ENCODE data around the gene ATP8A1. TPM values are rescaled to one million over a fixed set of nuclear protein-coding genes. Genes with fewer than 3 reads are reported as not detected.

Gene ATP8A1
- total RNA-seq, 1 experiment from 2014 or later, result 14.3 TPM

GRCh38 chr4:42594888-42595287 lies 62.0 kb downstream of the ATP8A1 start:
- ATAC-seq, result no peak
- Mint-ChIP-seq H3K27ac (no peak overlapping the region), H3K27me3 (ENCODE audit: low read depth) (no peaks in the 10 kb centered on the region), H3K9me3 (no peaks in the 10 kb centered on the region), H3K4me3 (no peak overlapping the region), H3K4me1 (no peaks in the 10 kb centered on the region), H3K36me3 (no peaks in the 10 kb centered on the region)
- ChIA-PET POLR2A (no interaction called here), CTCF (no interaction called here)
- no peak for DNase-seq (ENCODE audit: low spot score)
- TF ChIP-seq RORB (CRISPR knock-in tag; IDR thresholded peaks at IDR 0.05), result no peak

DNA sequence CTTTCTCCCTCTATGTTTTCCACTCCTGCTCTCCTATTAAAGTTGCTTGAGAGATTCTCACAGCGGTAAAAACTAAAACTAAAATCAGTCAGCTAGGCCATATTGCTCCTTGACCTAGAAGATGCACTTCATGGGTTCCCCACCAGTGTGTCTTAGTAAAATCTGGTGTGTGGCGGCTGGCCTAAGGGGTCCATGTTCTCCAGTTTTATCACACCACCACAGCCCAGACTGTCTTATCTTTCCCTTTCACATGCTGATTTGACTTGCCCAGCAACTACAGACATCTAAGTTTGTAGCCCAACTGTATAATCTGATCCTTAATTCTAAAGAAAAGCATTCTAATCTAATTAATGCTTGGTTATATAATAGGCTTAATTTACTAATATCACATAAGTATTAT lies 68.0 kb downstream of the ATP8A1 start:
- Mint-ChIP-seq H3K36me3 (no peaks in the 10 kb centered on the region), H3K4me3 (no peak overlapping the region), H3K9me3 (no peaks in the 10 kb centered on the region), H3K27ac (no peak overlapping the region), H3K27me3 (ENCODE audit: low read depth) (no peaks in the 10 kb centered on the region), H3K4me1 (peaks cover 3% of the 10 kb centered on the region)
- no peak for DNase-seq (ENCODE audit: low spot score)
- ChIA-PET CTCF (interaction anchor here (1.3 to 1.8 kb wide), 2 partner anchors 20 to 179 kb away, joined by 3 to 5 read pairs; no protein-coding TSS in a partner anchor), POLR2A (no interaction called here)
- peak; percentile 62 for ATAC-seq
- TF ChIP-seq ZNF532 (CRISPR knock-in tag; IDR thresholded peaks at IDR 0.05; ENCODE audit: borderline replicate concordance) (no peak), CDX4 (CRISPR knock-in tag; IDR thresholded peaks at IDR 0.05; ENCODE audit: borderline replicate concordance) (no peak), OVOL2 (CRISPR knock-in tag; IDR thresholded peaks at IDR 0.05; ENCODE audit: borderline replicate concordance) (no peak), RELA (CRISPR knock-in tag; IDR thresholded peaks at IDR 0.05; ENCODE audit: borderline replicate concordance) (no peak), AFF4 (CRISPR knock-in tag; IDR thresholded peaks at IDR 0.05; ENCODE audit: borderline replicate concordance) (no peak), ZNF138 (CRISPR knock-in tag; conservative IDR thresholded peaks at IDR 0.05) (no peak), ZNF121 (CRISPR knock-in tag; IDR thresholded peaks at IDR 0.05) (no peak), JUN (CRISPR knock-in tag; IDR thresholded peaks at IDR 0.05) (no peak), MXD4 (CRISPR knock-in tag; IDR thresholded peaks at IDR 0.05; ENCODE audit: borderline replicate concordance) (no peak), ETV6 (CRISPR knock-in tag; IDR thresholded peaks at IDR 0.05) (no peak), ATF1 (CRISPR knock-in tag; IDR thresholded peaks at IDR 0.05) (no peak), FOXP1 (CRISPR knock-in tag; IDR thresholded peaks at IDR 0.05; ENCODE audit: borderline replicate concordance) (no peak), NFE2L1 (CRISPR knock-in tag; IDR thresholded peaks at IDR 0.05) (no peak)
- TF ChIP-seq, protein P1, sequence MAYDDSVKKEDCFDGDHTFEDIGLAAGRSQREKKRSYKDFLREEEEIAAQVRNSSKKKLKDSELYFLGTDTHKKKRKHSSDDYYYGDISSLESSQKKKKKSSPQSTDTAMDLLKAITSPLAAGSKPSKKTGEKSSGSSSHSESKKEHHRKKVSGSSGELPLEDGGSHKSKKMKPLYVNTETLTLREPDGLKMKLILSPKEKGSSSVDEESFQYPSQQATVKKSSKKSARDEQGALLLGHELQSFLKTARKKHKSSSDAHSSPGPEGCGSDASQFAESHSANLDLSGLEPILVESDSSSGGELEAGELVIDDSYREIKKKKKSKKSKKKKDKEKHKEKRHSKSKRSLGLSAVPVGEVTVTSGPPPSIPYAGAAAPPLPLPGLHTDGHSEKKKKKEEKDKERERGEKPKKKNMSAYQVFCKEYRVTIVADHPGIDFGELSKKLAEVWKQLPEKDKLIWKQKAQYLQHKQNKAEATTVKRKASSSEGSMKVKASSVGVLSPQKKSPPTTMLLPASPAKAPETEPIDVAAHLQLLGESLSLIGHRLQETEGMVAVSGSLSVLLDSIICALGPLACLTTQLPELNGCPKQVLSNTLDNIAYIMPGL (CRISPR knock-in tag; IDR thresholded peaks at IDR 0.05), result no peak
- TF ChIP-seq, protein P2, sequence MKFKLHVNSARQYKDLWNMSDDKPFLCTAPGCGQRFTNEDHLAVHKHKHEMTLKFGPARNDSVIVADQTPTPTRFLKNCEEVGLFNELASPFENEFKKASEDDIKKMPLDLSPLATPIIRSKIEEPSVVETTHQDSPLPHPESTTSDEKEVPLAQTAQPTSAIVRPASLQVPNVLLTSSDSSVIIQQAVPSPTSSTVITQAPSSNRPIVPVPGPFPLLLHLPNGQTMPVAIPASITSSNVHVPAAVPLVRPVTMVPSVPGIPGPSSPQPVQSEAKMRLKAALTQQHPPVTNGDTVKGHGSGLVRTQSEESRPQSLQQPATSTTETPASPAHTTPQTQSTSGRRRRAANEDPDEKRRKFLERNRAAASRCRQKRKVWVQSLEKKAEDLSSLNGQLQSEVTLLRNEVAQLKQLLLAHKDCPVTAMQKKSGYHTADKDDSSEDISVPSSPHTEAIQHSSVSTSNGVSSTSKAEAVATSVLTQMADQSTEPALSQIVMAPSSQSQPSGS (CRISPR knock-in tag; IDR thresholded peaks at IDR 0.05; ENCODE audit: borderline replicate concordance, low read depth), result no peak
- TF ChIP-seq, protein P3, sequence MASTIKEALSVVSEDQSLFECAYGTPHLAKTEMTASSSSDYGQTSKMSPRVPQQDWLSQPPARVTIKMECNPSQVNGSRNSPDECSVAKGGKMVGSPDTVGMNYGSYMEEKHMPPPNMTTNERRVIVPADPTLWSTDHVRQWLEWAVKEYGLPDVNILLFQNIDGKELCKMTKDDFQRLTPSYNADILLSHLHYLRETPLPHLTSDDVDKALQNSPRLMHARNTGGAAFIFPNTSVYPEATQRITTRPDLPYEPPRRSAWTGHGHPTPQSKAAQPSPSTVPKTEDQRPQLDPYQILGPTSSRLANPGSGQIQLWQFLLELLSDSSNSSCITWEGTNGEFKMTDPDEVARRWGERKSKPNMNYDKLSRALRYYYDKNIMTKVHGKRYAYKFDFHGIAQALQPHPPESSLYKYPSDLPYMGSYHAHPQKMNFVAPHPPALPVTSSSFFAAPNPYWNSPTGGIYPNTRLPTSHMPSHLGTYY (CRISPR knock-in tag; IDR thresholded peaks at IDR 0.05), result no peak
- TF ChIP-seq, protein P4, sequence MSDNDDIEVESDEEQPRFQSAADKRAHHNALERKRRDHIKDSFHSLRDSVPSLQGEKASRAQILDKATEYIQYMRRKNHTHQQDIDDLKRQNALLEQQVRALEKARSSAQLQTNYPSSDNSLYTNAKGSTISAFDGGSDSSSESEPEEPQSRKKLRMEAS (CRISPR knock-in tag; IDR thresholded peaks at IDR 0.05), result no peak
